ENCODE results near the gene PCNT.
A peak's percentile ranks its signal among the peaks of the same experiment; 100 is the strongest.
"Not testable (repeated sequence)": the region's sequence is repeated elsewhere in the genome, so short reads cannot be mapped to it uniquely, and the experiment has no call there.

The PCNT gene

DNA sequence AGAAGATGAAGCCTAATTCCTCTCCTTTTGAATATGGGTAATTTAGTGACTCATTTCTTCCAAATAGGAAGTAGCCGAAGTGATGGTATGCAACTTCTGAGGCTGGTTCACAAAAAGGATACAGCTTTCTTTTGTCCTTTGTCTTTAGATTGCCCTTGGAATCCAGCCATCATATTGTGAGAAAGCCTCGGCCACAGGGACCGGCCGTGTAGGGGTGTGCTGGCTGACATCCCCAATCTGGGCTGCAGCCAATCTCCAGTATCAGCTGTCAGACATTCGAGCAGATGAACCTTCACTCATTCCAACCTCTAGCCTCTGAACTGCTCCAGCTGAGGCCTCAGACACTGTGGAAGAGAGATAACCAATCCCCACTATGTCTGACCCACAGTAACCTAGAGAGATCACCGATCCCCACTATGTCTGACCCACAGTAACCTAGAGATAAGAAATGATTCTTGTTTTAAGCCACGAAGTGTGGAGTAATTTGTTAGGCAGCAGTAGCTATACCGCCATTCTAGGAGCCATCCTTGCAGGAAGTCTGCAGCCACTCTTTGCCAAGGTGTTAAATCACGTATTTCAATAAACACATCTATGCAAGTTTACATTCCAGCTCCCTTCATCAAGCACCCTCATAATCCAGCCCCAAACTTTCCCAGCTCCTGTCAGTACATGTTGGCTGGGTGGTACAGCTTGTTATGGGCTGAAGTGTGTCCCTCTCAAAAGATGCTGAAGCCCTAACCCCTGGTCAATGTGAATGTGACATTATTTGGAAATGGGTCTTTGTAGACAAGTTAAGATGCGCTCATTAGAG, 131.8 kb downstream of the PCNT start:
- H3K4me1 ChIP-seq (ENCODE audit: control insufficient read depth, low read depth, low read length), result peaks cover 9% of the 10 kb centered on the region
- H3K27ac ChIP-seq (ENCODE audit: low read length), result no peak overlapping the region
- H3K9ac ChIP-seq (ENCODE audit: low read length), result no peak overlapping the region
- H3K4me3 ChIP-seq (ENCODE audit: low read length), result no peak overlapping the region
- no peaks in the 10 kb centered on the region for H3K9me3 ChIP-seq (ENCODE audit: control insufficient read depth, low read depth, low read length)
- H3K27me3 ChIP-seq (ENCODE audit: control insufficient read depth, insufficient read depth, low read length), result no peaks in the 10 kb centered on the region
- H3K36me3 ChIP-seq (ENCODE audit: control insufficient read depth, low read depth, low read length), result peaks cover 19% of the 10 kb centered on the region

DNA sequence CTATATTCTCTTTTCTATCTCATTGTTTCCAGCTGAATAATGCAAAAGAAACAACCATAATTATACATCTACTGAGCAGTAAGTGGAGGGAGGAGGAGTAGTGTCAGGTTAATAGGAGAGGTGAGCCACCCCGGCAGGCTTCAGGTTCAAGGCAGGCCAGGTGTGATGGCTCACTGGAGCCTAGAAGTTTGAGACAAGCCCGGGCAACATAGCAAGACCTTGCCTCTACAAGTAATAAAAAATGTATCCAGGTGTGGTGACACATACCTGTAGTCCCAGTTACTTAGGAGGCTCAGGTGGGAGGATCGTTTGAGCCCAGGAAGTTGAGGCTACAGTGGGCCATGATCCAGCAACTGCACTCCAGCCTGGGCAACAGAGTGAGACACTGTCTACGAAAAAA, 132.8 kb downstream of the PCNT start:
- Histone ChIP-seq H3K27me3 (ENCODE audit: control insufficient read depth, insufficient read depth, low read length) (no peaks in the 10 kb centered on the region), H3K9ac (ENCODE audit: low read length) (no peak overlapping the region), H3K36me3 (ENCODE audit: control insufficient read depth, low read depth, low read length) (peaks cover 19% of the 10 kb centered on the region), H3K27ac (ENCODE audit: low read length) (no peak overlapping the region), H3K9me3 (ENCODE audit: control insufficient read depth, low read depth, low read length) (no peaks in the 10 kb centered on the region), H3K4me1 (ENCODE audit: control insufficient read depth, low read depth, low read length) (peaks cover 9% of the 10 kb centered on the region), H3K4me3 (ENCODE audit: low read length) (peak overlapping the region; percentile 84)

DNA sequence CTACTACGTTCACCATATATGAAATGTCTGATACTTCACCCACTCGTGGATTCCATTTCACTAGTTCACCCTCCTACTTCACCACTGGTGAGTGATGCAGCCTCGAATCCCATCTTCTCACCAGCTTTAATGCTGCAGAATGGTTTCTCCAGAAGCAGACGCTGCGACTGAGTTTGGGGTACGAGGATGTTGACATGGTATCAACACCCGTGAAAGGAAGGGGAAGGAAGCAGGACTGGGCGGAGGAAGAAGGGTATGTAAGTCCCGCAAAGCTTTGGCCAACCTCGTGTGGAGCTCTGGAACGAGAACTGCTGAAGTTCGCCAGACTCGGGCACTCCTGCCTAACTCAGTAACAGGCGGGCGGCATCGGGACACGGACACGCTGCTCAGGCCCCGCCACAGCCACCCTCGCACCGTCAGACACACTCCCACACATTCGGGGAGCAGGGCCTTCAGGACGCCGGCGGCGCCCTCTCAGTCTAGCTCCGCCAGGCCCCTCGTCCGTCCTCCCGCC, 133.9 kb downstream of the PCNT start:
- Histone ChIP-seq H3K36me3 (ENCODE audit: control insufficient read depth, low read depth, low read length) (peaks cover 19% of the 10 kb centered on the region), H3K4me1 (ENCODE audit: control insufficient read depth, low read depth, low read length) (peaks cover 9% of the 10 kb centered on the region), H3K9ac (ENCODE audit: low read length) (peak overlapping the region; percentile 92), H3K9me3 (ENCODE audit: control insufficient read depth, low read depth, low read length) (no peaks in the 10 kb centered on the region), H3K27ac (ENCODE audit: low read length) (peak overlapping the region; percentile 70), H3K27me3 (ENCODE audit: control insufficient read depth, insufficient read depth, low read length) (no peaks in the 10 kb centered on the region), H3K4me3 (ENCODE audit: low read length) (peak overlapping the region; percentile 84)

DNA sequence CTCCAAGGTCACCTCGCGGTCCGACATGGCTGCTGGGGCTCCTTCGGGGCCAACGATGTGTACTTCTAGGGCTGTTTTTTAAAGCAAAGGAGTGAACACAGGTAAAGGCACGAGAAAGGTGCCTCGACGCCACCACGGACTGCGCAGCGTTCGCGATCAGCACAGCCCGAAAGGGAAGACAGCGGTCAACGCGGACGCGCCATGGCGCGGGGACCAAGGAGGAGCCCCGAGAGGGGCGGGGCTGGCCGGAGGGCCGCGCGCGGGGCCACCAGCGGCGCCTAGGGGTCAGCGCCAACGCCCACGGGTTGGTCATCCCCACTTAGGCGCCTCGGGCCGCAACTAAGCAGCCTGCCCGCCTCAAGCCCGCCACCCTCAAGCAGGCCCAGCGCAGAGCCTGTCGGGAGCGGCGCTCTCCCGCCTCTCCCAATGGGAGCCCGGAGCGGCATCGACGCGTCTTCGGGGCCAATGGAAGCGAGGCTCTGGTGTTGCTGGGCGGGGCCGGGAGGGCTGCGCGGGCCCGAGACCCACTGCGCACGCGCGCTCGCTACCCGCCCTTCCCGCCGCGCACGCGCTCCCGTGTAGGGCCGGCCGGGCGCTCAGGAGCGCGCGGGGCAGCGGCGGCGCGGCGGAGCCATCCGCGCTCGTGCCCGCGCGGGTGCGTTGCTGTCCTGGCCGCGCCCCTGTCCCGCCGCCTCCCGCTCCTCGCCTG, 134.5 kb downstream of the PCNT start, which contains the start of gene DIP2A:
DIP2A (plus strand) TSS at position 577 of the 709 bp plus-strand sequence. CDS start 241 bp downstream, outside the sequence.
- Histone ChIP-seq H3K9ac (ENCODE audit: low read length) (peak within 1 kb of the TSS; percentile 92), H3K4me3 (ENCODE audit: low read length) (peak within 1 kb of the TSS; percentile 84), H3K27me3 (ENCODE audit: control insufficient read depth, insufficient read depth, low read length) (no peaks in the 10 kb centered on the region), H3K9me3 (ENCODE audit: control insufficient read depth, low read depth, low read length) (no peaks in the 10 kb centered on the region), H3K27ac (ENCODE audit: low read length) (peak within 1 kb of the TSS; percentile 70), H3K36me3 (ENCODE audit: control insufficient read depth, low read depth, low read length) (peaks cover 22% of the 10 kb centered on the region), H3K4me1 (ENCODE audit: control insufficient read depth, low read depth, low read length) (peaks cover 9% of the 10 kb centered on the region)

DNA sequence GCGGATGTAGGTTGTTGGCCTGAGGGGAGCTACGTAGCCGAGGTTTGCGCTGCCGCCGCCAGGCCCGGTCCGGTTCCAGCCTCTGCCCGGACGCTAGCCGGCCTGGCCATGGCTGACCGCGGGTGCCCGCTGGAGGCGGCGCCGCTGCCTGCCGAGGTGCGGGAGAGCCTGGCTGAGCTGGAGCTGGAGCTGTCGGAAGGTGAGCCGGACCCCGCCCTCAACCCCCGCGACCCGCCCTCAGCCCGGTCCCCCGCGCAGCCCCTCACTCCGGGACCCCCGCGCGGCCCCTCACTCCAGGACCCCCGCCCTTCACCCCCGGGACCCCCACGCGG, 135.0 kb downstream of the PCNT start:
- Histone ChIP-seq H3K9ac (ENCODE audit: low read length) (peak overlapping the region; percentile 42), H3K36me3 (ENCODE audit: control insufficient read depth, low read depth, low read length) (peaks cover 22% of the 10 kb centered on the region), H3K27ac (ENCODE audit: low read length) (no peak overlapping the region), H3K27me3 (ENCODE audit: control insufficient read depth, insufficient read depth, low read length) (no peaks in the 10 kb centered on the region), H3K9me3 (ENCODE audit: control insufficient read depth, low read depth, low read length) (no peaks in the 10 kb centered on the region), H3K4me1 (ENCODE audit: control insufficient read depth, low read depth, low read length) (peaks cover 9% of the 10 kb centered on the region), H3K4me3 (ENCODE audit: low read length) (peak overlapping the region; percentile 58)

DNA sequence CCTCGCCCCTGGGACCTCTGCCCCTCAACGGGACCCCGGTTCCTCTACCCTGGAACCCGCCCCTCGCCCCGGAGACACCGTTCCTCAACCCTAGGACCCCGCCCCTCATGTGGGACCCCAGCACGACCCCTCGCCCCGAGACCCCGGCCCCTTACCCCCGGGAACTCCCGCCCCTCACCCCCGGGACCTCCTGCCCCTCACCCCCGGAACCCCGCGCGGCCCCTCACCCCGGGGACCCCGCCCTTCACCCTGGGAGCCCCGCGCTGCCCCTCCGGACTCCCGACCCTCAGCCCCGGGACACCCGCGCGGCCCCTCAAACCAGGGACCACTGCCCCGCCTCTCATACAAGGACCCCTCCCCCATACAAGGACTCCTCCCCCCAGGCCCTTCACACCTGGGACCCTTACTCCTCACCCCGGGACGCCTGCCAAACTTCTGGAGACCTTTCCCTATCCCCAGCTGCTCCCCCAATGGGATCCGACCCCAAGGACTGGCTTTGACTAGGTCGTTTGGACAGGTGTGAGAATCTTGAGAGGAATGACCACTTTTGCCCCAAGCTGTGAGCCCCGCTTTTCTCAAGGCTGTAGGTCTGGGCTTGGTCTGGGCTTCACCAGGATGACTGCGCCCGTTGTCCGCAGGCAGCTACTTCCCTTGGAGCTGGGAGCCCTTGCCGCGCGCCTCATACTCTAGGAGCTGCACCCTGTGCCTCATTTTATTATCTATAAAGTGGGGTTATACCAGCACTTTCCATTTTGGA, 135.6 kb downstream of the PCNT start:
- Histone ChIP-seq H3K27ac (ENCODE audit: low read length) (no peak overlapping the region), H3K36me3 (ENCODE audit: control insufficient read depth, low read depth, low read length) (peaks cover 18% of the 10 kb centered on the region), H3K4me3 (ENCODE audit: low read length) (peak overlapping the region; percentile 58), H3K9ac (ENCODE audit: low read length) (peak overlapping the region; percentile 42), H3K4me1 (ENCODE audit: control insufficient read depth, low read depth, low read length) (peaks cover 9% of the 10 kb centered on the region), H3K9me3 (ENCODE audit: control insufficient read depth, low read depth, low read length) (no peaks in the 10 kb centered on the region), H3K27me3 (ENCODE audit: control insufficient read depth, insufficient read depth, low read length) (no peaks in the 10 kb centered on the region)

DNA sequence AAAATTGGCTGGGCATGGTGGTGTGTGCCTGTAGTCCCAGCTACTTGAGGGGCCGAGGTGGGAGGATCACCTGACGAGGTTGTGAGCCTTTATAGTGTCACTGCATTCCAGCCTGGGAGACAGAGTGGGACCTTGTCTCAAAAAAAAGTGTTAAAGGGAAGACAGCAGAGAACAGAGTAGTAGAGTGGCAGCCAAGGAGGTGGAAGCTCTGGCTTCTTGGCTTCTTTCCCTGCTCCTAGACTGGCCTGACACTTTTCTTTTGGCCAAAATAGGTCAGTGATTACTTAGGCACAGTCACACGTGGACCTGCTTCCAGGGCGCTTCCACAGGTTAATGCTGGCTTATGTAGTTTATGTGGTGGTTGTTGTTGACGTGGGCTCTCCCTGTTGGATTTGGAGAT, 138.0 kb downstream of the PCNT start:
- Histone ChIP-seq H3K4me1 (ENCODE audit: control insufficient read depth, low read depth, low read length) (peaks cover 9% of the 10 kb centered on the region), H3K36me3 (ENCODE audit: control insufficient read depth, low read depth, low read length) (peaks cover 3% of the 10 kb centered on the region), H3K4me3 (ENCODE audit: low read length) (no peak overlapping the region), H3K9ac (ENCODE audit: low read length) (no peak overlapping the region), H3K27ac (ENCODE audit: low read length) (no peak overlapping the region), H3K27me3 (ENCODE audit: control insufficient read depth, insufficient read depth, low read length) (no peaks in the 10 kb centered on the region), H3K9me3 (ENCODE audit: control insufficient read depth, low read depth, low read length) (no peaks in the 10 kb centered on the region)

DNA sequence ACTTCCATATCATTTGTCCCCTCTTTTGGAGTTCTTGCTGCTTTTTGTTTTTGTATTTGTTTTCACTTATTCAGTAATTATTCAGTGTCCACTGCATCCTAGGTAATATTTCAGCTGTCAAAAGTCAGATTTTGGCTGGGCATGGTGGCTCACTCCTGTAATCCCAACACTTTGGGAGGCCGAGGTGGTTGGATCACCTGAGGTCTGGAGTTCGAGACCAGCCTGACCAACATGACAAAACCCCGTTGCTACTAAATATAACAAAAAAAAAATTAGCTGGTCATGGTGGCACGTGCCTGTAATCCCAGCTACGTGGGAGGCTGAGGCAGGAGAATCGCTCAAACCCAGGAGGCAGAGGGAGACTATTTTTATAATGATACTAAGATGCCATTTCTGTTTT, 141.2 kb downstream of the PCNT start:
- not testable (repeated sequence) for H3K9me3 ChIP-seq (ENCODE audit: control insufficient read depth, low read depth, low read length); H3K4me1 ChIP-seq (ENCODE audit: control insufficient read depth, low read depth, low read length); H3K36me3 ChIP-seq (ENCODE audit: control insufficient read depth, low read depth, low read length); H3K27me3 ChIP-seq (ENCODE audit: control insufficient read depth, insufficient read depth, low read length); H3K27ac ChIP-seq (ENCODE audit: low read length); H3K4me3 ChIP-seq (ENCODE audit: low read length); H3K9ac ChIP-seq (ENCODE audit: low read length)

DNA sequence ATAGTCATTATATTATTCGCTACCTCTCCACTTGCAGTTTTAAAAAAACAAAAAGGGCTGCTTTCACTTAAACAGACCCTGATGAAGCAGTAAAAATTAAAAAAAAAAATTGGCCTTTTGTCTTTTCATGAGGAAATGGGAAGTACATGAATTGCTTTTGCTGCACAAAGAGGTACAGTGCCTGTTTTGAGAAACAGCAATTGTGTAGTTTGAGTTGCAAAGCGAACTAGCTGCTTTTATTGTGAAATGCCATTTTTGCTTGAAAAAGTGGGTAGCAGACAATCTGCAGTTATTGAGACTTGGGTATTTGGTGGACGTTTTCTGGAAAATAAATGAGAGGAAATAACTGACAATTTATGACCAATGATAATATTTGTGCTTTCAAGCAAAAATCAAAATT, 141.7 kb downstream of the PCNT start:
- Histone ChIP-seq H3K9me3 (ENCODE audit: control insufficient read depth, low read depth, low read length) (no peaks in the 10 kb centered on the region), H3K36me3 (ENCODE audit: control insufficient read depth, low read depth, low read length) (peaks cover 3% of the 10 kb centered on the region), H3K9ac (ENCODE audit: low read length) (no peak overlapping the region), H3K27ac (ENCODE audit: low read length) (no peak overlapping the region), H3K4me3 (ENCODE audit: low read length) (no peak overlapping the region), H3K4me1 (ENCODE audit: control insufficient read depth, low read depth, low read length) (no peaks in the 10 kb centered on the region), H3K27me3 (ENCODE audit: control insufficient read depth, insufficient read depth, low read length) (no peaks in the 10 kb centered on the region)

DNA sequence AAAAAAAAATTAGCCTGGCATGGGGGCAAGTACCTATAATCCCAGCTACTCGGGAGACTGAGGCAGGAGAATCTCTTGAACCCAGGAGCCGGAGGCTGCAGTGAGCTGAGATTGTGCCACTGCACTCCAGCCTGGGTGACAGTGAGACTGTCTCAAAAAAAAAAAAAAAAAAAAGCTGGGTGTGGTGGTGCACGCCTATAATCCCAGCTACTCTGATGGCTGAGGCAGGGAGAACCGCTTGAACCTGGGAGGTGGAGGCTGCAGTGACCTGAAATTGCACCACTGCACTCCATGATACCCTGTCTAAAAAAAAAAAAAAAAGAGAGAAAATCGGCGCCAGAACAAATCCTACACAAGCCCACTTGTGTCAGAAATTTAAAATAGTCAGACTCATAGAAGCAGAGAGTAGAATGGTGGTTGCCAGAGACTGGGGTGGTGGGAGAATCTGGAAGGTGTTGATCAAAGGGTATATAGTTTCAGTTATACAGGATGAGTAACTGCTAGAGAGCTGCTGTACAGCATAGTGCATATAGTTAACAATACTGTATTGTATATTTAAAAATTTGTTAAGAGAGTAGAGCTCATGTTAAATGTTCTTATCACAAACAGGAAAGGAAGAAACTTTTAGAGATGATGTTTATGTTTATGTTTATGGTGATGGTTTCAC, 144.3 kb downstream of the PCNT start:
- no peaks in the 10 kb centered on the region for H3K9me3 ChIP-seq (ENCODE audit: control insufficient read depth, low read depth, low read length)
- no peaks in the 10 kb centered on the region for H3K4me1 ChIP-seq (ENCODE audit: control insufficient read depth, low read depth, low read length)
- no peaks in the 10 kb centered on the region for H3K27me3 ChIP-seq (ENCODE audit: control insufficient read depth, insufficient read depth, low read length)
- H3K27ac ChIP-seq (ENCODE audit: low read length), result no peak overlapping the region
- H3K4me3 ChIP-seq (ENCODE audit: low read length), result no peak overlapping the region
- peaks cover under 1% of the 10 kb centered on the region for H3K36me3 ChIP-seq (ENCODE audit: control insufficient read depth, low read depth, low read length)
- H3K9ac ChIP-seq (ENCODE audit: low read length), result no peak overlapping the region

DNA sequence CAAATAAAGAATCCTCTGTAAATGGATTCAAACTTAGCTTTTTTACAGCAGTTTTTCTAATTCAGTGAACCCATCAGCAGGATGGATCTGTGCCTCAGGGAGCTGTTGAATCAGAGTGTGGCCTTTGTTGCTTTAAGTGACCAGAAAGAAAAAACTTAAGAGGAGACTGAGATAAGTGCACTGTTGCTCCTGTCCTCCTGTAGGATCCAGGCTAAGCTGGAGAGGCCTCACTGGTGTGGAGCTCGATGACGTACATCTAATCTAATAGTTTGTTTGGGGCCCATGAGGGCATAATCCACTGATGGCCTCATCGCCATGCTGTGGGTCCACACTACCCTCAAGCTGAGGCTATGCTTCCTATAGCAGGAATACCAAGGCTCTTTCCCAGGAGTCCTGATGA, 145.3 kb downstream of the PCNT start:
- H3K27ac ChIP-seq (ENCODE audit: low read length), result no peak overlapping the region
- H3K27me3 ChIP-seq (ENCODE audit: control insufficient read depth, insufficient read depth, low read length), result no peaks in the 10 kb centered on the region
- no peaks in the 10 kb centered on the region for H3K36me3 ChIP-seq (ENCODE audit: control insufficient read depth, low read depth, low read length)
- no peaks in the 10 kb centered on the region for H3K9me3 ChIP-seq (ENCODE audit: control insufficient read depth, low read depth, low read length)
- H3K4me1 ChIP-seq (ENCODE audit: control insufficient read depth, low read depth, low read length), result no peaks in the 10 kb centered on the region
- no peak overlapping the region for H3K4me3 ChIP-seq (ENCODE audit: low read length)
- no peak overlapping the region for H3K9ac ChIP-seq (ENCODE audit: low read length)

All from iPS-18a (cell line).